HL-60 (cell line): ENCODE data around the gene OXNAD1.

Source experiments
- TF ChIP-seq, protein P1 (sequence below): IDR thresholded peaks from one replicate; pipeline ENCODE4 v1.5.1; 2011; ENCODE audit warnings: low read length, control low read depth, inconsistent platforms; ENCODE audit not compliant: insufficient read depth
- TF ChIP-seq, protein P2 (sequence below): IDR thresholded peaks from 2 replicates; pipeline ENCODE4 v1.6.1; 2012; ENCODE audit warnings: low read depth; ENCODE audit not compliant: insufficient replicate concordance

DNA sequence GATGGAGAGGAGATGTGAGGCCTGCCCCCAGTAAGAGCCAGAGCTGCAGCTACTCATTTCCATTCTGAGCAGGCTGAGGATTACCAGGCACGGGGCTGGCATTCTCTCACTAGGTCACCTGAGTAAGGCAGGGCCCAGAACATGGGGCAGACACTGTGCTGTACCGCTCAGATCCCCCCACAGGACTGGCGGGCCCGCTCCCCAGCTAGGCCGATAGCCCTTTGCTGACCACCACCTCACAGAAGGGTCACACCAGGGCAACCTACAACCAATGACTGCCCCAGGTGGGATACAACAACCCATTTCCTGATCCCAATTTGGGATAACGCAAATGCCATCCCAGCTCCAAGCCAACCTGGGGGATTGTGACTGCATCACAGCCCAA is 52.5 kb downstream of the OXNAD1 start:
- TF ChIP-seq, protein P1, sequence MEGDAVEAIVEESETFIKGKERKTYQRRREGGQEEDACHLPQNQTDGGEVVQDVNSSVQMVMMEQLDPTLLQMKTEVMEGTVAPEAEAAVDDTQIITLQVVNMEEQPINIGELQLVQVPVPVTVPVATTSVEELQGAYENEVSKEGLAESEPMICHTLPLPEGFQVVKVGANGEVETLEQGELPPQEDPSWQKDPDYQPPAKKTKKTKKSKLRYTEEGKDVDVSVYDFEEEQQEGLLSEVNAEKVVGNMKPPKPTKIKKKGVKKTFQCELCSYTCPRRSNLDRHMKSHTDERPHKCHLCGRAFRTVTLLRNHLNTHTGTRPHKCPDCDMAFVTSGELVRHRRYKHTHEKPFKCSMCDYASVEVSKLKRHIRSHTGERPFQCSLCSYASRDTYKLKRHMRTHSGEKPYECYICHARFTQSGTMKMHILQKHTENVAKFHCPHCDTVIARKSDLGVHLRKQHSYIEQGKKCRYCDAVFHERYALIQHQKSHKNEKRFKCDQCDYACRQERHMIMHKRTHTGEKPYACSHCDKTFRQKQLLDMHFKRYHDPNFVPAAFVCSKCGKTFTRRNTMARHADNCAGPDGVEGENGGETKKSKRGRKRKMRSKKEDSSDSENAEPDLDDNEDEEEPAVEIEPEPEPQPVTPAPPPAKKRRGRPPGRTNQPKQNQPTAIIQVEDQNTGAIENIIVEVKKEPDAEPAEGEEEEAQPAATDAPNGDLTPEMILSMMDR = no peak
- TF ChIP-seq, protein P2, sequence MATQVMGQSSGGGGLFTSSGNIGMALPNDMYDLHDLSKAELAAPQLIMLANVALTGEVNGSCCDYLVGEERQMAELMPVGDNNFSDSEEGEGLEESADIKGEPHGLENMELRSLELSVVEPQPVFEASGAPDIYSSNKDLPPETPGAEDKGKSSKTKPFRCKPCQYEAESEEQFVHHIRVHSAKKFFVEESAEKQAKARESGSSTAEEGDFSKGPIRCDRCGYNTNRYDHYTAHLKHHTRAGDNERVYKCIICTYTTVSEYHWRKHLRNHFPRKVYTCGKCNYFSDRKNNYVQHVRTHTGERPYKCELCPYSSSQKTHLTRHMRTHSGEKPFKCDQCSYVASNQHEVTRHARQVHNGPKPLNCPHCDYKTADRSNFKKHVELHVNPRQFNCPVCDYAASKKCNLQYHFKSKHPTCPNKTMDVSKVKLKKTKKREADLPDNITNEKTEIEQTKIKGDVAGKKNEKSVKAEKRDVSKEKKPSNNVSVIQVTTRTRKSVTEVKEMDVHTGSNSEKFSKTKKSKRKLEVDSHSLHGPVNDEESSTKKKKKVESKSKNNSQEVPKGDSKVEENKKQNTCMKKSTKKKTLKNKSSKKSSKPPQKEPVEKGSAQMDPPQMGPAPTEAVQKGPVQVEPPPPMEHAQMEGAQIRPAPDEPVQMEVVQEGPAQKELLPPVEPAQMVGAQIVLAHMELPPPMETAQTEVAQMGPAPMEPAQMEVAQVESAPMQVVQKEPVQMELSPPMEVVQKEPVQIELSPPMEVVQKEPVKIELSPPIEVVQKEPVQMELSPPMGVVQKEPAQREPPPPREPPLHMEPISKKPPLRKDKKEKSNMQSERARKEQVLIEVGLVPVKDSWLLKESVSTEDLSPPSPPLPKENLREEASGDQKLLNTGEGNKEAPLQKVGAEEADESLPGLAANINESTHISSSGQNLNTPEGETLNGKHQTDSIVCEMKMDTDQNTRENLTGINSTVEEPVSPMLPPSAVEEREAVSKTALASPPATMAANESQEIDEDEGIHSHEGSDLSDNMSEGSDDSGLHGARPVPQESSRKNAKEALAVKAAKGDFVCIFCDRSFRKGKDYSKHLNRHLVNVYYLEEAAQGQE = no peak
